ENCODE data around the gene YJEFN3. TPM values are rescaled to one million over a fixed set of nuclear protein-coding genes. Genes with fewer than 3 reads are reported as not detected.

Gene YJEFN3
- total RNA-seq, 4 donors from 2014 or later: 0.08 to 0.57 (median 0.15) TPM

GRCh38 chr19:19485998-19486290 lies 42.8 kb upstream of the YJEFN3 start:
- 97% methylated on average over 3 of the region's 5 CpGs; no CpG with 5 or more reads in 1 of the 2 donors for WGBS, 2 donors
- no peak for DNase-seq
- Histone ChIP-seq H3K27ac (no peak overlapping the region), H3K36me3 (peaks cover 0 to 41% (median 0%) of the 10 kb centered on the region in 3 donors), H3K4me3 (no peak overlapping the region), H3K4me1 (peaks cover 37 to 65% (median 43%) of the 10 kb centered on the region in 3 donors), H3K9me3 (no peaks in the 10 kb centered on the region), H3K27me3 (no peaks in the 10 kb centered on the region)
- intact Hi-C loops (cut with DNase I): no loop called here
- TF ChIP-seq CTCF (IDR thresholded peaks at IDR 0.05) (no peak), POLR2A (IDR thresholded peaks at IDR 0.05) (no peak)

GRCh38 chr19:19486343-19487076 lies 42.2 kb upstream of the YJEFN3 start:
- intact Hi-C loops (cut with DNase I): no loop called here
- WGBS, 2 donors: 72 to 100% methylated on average over 1 to 4 of the region's 15 CpGs
- H3K4me1 ChIP-seq: peaks cover 37 to 65% (median 43%) of the 10 kb centered on the region in 3 donors
- no peak overlapping the region for H3K4me3 ChIP-seq
- peak overlapping the region in 3 of 4 donors; percentile 9 to 31 (median 22) for H3K27ac ChIP-seq
- H3K27me3 ChIP-seq: no peaks in the 10 kb centered on the region
- no peaks in the 10 kb centered on the region for H3K9me3 ChIP-seq
- no peak for DNase-seq
- TF ChIP-seq CTCF (IDR thresholded peaks at IDR 0.05): no peak
- no peak for TF ChIP-seq POLR2A (IDR thresholded peaks at IDR 0.05)
- H3K36me3 ChIP-seq: peaks cover 0 to 37% (median 0%) of the 10 kb centered on the region in 3 donors

DNA sequence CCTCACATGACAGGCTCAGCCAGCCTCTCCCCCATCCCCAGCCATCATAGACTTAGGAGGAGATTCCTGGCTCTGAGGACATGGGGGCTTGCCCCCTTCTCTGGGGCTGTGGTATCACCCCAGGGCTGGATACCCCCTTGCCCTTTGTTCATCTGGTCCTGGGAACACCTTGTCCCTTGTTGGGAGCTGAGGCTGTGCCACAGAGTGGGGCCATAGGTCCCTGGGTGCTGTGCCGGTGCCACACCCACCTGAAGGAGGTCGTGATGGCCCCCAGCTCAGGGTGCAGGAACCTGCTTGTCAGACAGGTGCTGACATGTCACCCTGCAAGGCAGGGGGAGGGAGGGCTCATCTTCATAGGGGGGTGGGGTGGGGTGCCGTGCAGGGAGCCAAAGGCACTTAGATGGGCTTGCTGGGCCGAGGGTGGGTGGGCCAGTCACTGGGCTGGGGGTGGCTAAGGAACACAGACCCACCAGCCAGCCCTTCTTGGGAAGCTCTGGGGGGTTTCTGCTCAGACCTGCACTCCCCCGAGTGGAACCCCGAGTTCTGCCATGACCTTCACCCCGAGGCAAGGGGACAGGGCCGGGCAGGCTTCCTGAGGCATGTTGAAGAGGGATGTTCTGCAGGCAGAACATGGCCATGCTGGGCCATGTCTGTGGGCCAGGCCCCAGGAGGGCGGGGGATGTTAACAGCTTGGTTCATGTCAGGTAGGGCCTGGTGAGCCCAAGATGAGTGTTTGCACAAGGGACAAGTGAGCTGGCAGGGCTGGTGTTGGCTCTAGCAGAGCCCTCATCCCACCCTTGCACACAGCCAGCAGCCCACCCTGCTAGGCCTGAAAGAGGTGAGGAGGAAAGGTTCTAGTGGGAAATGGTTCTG lies 41.4 kb upstream of the YJEFN3 start:
- TF ChIP-seq CTCF (IDR thresholded peaks at IDR 0.05) (no peak), POLR2A (IDR thresholded peaks at IDR 0.05) (no peak)
- WGBS, 2 donors: 92% methylated on average over 2 of the region's 9 CpGs; no CpG with 5 or more reads in 1 of the 2 donors

GRCh38 chr19:19487950-19488874 lies 40.5 kb upstream of the YJEFN3 start:
- intact Hi-C loops (cut with DNase I): no loop called here
- TF ChIP-seq CTCF (IDR thresholded peaks at IDR 0.05) (no peak), POLR2A (IDR thresholded peaks at IDR 0.05) (no peak)
- 45 to 55% methylated on average over 15 to 19 of the region's 20 CpGs for WGBS, 2 donors
- Histone ChIP-seq H3K4me3 (peak overlapping the region in 2 of 4 donors; percentile 17 to 22), H3K9me3 (no peaks in the 10 kb centered on the region), H3K36me3 (peaks cover 3 to 38% (median 11%) of the 10 kb centered on the region in 3 donors), H3K27me3 (no peaks in the 10 kb centered on the region), H3K27ac (peak overlapping the region; percentile 62 to 87 (median 73)), H3K4me1 (peaks cover 37 to 65% (median 43%) of the 10 kb centered on the region in 3 donors)
- DNase-seq: no peak

More for the DNA sequence above, 41.4 kb upstream of the YJEFN3 start:
- Histone ChIP-seq H3K4me3 (no peak overlapping the region), H3K27ac (peak overlapping the region in 3 of 4 donors; percentile 22 to 80 (median 66)), H3K36me3 (peaks cover 0 to 38% (median 4%) of the 10 kb centered on the region in 3 donors), H3K4me1 (peaks cover 37 to 65% (median 43%) of the 10 kb centered on the region in 3 donors), H3K27me3 (no peaks in the 10 kb centered on the region), H3K9me3 (no peaks in the 10 kb centered on the region)
- intact Hi-C loops (cut with DNase I): no loop called here
- no peak for DNase-seq

Measured in esophagus squamous epithelium (tissue), 5 donors.